ENCODE data around the gene KRTAP1-5.
"Not testable (repeated sequence)": the region's sequence is repeated elsewhere in the genome, so short reads cannot be mapped to it uniquely, and the experiment has no call there.

The KRTAP1-5 gene

GRCh38 chr17:41042953-41043352, 15.9 kb upstream of the KRTAP1-5 start:
- no peak overlapping the region for H3K4me3 ChIP-seq (ENCODE audit: low read length)
- DNase-seq (ENCODE audit: low read depth), result no peak
- TF ChIP-seq CTCF (conservative IDR thresholded peaks at IDR 0.05; ENCODE audit: low read length), result no peak

GRCh38 chr17:41040783-41041571, 14.0 kb upstream of the KRTAP1-5 start, which contains the start of gene KRTAP1-1:
TSS of gene KRTAP1-1 (minus strand) at chr17:41041450. CDS start at chr17:41041397, 53 bp downstream.
- peak; percentile 36 for TF ChIP-seq CTCF (conservative IDR thresholded peaks at IDR 0.05; ENCODE audit: low read length)
- peak; percentile 65 for DNase-seq (ENCODE audit: low read depth)

GRCh38 chr17:41037853-41038350, 10.9 kb upstream of the KRTAP1-5 start:
- no peak for DNase-seq (ENCODE audit: low read depth)
- TF ChIP-seq CTCF (conservative IDR thresholded peaks at IDR 0.05; ENCODE audit: low read length), result no peak
- no peak overlapping the region for H3K4me3 ChIP-seq (ENCODE audit: low read length)

More at GRCh38 chr17:41040783-41041571, 14.0 kb upstream of the KRTAP1-5 start, which contains the start of gene KRTAP1-1:
- H3K4me3 ChIP-seq (ENCODE audit: low read length), result not testable (repeated sequence)

GRCh38 chr17:41034346-41034935, 7.4 kb upstream of the KRTAP1-5 start, which contains the start of gene KRTAP1-3:
TSS of gene KRTAP1-3 (minus strand) at chr17:41034874. CDS start at chr17:41034821, 53 bp downstream.
- not testable (repeated sequence) for DNase-seq (ENCODE audit: low read depth); H3K4me3 ChIP-seq (ENCODE audit: low read length)

- no peak within 1 kb of the TSS for H3K4me3 ChIP-seq (ENCODE audit: low read length)
- TF ChIP-seq CTCF (conservative IDR thresholded peaks at IDR 0.05; ENCODE audit: low read length), result no peak
- DNase-seq (ENCODE audit: low read depth), result no peak
Observed at GRCh38 chr17:41029633-41030245, 2.7 kb upstream of the KRTAP1-5 start, which contains the start of gene KRTAP1-4. TSS of gene KRTAP1-4 (minus strand) at chr17:41030195. CDS start at chr17:41030078, 117 bp downstream.

- no peak for TF ChIP-seq CTCF (conservative IDR thresholded peaks at IDR 0.05; ENCODE audit: low read length)
- no peak overlapping the region for H3K4me3 ChIP-seq (ENCODE audit: low read length)
- DNase-seq (ENCODE audit: low read depth), result peak; percentile 63
Observed at GRCh38 chr17:41024697-41025096, 2.3 kb downstream of the KRTAP1-5 start.

- no peak for TF ChIP-seq CTCF (conservative IDR thresholded peaks at IDR 0.05; ENCODE audit: low read length)
- DNase-seq (ENCODE audit: low read depth), result no peak
- H3K4me3 ChIP-seq (ENCODE audit: low read length), result no peak overlapping the region
Observed at GRCh38 chr17:41020336-41020735, 6.7 kb downstream of the KRTAP1-5 start.

Measured in AG10803 (cell line).